Jurkat, Clone E6-1 (cell line): ENCODE data around the gene KCNH1.
"Not testable (repeated sequence)": the region's sequence is repeated elsewhere in the genome, so short reads cannot be mapped to it uniquely, and the experiment has no call there.

Source experiments
- DNase-seq: peaks from one replicate; pipeline ENCODE4 v3.0.0-alpha.2; 2011; ENCODE audit warnings: low read depth, low spot score
- H3K4me3 ChIP-seq: 2 replicates; pipeline ENCODE4 v1.5.1; 2011; ENCODE audit warnings: mild to moderate bottlenecking, low read length, control low read depth, moderate library complexity

Gene KCNH1

DNA sequence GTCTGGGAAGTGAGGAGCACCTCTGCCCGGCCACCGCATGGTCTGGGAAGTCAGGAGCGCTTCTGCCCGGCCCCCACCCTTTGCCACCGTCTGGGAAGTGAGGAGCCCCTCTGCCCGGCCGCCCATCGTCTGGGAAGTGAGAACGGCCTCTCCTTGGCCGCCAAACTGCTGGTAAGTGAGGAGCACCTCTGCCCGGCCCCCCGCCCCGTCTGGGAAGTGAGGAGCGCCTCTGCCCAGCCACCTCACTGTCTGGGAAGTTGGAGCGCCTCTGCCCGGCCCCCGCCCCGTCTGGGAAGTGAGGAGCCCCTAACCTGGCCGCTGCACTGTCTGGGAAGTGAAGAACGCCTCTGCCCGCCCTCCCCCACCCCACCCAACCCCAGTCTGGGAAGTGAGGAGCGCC is 22.6 kb downstream of the KCNH1 start:
- H3K4me3 ChIP-seq: no peak overlapping the region
- no peak for DNase-seq

DNA sequence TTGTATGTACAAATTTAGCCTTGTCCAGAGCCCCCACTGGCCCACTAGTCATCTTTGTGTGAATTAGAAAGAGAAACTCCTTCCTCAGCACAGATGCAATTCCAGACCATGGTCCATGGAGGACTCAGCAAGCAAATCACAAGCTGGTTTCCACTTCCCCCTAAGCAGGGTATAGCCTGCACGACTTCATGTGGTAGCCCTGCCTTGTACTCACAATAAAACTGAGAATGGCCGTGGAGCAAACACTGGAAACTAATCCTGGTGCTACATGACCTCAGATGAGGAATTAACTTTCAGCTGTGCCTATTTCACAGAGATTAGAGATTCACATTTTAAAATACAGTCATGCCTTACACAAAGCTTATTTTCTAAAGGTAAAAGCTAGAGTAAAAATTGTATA is 32.5 kb downstream of the KCNH1 start:
- no peak overlapping the region for H3K4me3 ChIP-seq
- no peak for DNase-seq

DNA sequence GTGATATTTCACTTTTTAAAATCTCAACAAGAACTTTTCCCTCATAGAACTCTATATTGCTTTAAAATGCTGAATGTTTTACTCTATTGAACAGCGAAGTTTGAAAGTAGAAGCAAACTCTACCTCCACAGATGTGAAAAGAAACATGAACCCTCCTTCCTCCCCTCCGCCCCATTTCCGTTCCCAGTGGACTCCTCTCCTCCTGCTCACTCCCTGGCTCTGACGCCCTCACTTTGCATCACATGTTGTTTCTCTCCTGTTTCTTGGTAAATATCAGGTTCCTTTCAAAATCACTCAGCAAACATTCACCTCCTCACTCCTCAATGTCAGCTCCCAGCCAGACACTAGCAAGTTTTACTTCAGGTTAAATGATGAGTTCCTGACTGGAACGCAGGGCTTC is 34.6 kb downstream of the KCNH1 start:
- no peak overlapping the region for H3K4me3 ChIP-seq
- no peak for DNase-seq

DNA sequence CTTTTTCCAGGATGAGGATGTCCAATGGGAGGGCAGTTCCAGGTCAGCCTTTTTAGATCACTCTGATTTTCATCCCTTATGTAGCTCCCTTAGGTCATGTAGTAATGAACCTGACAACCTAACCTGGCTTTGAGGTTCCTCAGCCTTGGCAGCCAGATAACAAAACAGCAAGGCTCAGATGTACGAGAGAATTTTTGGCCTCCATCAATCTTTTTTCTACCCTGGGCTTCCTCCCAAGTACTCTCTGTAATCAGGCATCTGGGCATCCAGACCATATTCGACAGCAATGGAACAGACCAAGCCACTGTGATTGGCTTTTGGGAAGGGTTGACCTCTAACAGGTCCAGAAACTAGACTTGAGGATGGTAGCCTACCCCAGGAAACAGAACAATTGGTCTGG is 38.6 kb downstream of the KCNH1 start:
- no peak for DNase-seq
- no peak overlapping the region for H3K4me3 ChIP-seq

DNA sequence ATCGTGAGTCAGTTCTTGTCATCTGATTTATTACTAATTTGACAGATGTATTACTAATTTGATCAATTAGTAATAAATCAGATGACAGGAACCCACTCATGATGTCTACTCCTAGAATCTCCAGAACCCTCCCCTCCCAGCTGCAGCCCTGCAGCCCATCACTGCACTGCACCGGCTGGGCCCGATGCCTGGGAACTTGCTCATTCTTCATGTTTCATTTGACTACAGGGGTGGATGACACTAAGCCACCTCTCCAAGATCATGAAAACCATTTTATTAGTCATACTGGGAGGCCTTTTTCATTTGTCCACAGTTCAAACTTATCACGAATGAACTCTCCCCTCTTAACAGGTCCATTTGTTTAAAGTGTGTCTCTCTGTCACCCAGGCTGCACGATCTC is 41.0 kb downstream of the KCNH1 start:
- no peak overlapping the region for H3K4me3 ChIP-seq
- no peak for DNase-seq

DNA sequence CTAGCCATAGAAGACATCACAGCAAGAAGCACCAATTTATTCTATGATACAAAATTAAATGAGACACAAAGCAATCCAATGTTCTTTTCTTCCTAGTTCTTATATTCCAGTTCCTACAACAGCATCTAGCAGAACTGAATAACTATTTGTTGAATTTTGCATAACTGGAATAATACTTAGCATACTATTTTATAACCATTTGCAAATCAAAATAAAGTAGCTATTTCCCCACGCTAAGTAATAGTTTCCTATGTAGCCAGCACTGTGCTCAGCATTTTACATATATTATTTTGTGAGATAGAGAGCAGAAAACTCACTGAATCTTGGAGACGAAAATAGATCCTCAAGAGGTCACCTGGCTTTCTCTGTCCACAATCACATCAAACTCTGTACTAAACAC is 42.1 kb downstream of the KCNH1 start:
- DNase-seq: no peak

DNA sequence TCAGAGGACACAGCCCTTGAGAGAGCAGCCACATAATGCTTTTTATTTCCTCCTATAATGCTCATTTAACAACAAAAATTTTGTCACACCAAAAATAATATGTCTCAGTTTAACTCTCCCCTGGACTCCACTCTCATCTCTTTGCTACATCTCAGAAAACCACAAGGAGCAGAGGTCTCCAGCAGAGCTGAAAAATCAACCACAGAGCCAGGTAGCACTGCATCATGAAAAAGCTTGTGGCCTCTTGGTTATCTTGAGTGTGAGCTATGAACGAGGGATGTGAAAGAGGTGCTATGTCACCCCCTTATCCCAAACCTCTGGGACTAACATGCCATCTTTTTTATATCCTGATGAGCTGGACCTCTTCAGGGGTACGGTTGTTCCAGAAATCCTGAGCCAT is 44.4 kb downstream of the KCNH1 start:
- no peak overlapping the region for H3K4me3 ChIP-seq
- no peak for DNase-seq

More for the DNA sequence above, 42.1 kb downstream of the KCNH1 start:
- no peak overlapping the region for H3K4me3 ChIP-seq

DNA sequence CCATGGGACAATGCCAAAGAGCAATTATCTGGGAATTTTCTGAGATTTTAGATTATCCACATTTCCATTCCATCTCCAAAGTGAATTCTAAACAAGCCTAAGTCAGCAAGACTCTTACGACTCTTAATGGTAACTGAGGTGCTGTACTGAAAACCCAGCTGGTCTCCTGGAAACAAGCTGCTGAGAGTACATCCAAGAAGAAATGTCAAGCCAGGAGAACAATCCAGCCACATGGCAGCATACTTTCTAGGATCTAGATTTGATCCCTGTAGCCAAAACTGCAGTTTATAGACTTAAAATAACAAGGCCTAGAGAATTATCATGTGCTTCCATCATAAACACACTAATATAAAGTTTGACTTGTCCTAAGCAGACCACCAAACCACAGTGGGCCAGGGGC is 45.8 kb downstream of the KCNH1 start:
- no peak for DNase-seq
- H3K4me3 ChIP-seq: no peak overlapping the region

DNA sequence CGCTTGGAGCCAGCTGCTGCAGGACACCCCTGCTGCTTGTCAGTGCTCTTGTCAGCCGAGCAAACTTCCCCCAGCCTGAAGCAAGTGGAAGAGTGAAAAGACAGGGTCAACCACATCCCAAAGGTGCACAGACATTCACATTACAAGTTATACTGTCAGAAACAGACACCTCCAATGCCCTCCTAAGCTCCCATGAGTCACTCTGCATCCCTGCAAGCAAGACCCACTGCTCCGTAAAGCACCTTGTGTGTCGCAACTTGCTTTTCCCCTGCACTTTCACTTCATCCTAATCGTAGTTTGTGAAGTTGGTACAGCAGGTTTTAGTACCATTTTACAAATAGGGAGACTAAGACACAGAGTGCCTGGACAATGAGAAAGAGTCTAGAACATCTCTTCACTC is 51.1 kb downstream of the KCNH1 start:
- no peak for DNase-seq
- no peak overlapping the region for H3K4me3 ChIP-seq

DNA sequence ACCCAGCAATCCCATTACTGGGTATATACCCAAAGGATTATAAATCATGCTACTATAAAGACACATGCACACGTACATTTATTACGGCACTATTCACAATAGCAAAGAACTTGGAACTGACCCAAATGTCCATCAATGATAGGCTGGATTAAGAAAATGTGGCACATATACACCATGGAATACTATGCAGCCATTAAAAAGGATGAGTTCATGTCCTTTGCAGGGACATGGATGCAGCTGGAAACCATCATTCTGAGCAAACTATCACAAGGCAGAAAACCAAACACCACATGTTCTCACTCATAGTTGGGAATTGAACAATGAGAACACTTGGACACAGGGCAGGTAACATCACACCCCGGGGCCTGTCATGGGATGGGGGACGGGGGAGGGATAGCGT is 52.5 kb downstream of the KCNH1 start:
- H3K4me3 ChIP-seq, DNase-seq: not testable (repeated sequence)

DNA sequence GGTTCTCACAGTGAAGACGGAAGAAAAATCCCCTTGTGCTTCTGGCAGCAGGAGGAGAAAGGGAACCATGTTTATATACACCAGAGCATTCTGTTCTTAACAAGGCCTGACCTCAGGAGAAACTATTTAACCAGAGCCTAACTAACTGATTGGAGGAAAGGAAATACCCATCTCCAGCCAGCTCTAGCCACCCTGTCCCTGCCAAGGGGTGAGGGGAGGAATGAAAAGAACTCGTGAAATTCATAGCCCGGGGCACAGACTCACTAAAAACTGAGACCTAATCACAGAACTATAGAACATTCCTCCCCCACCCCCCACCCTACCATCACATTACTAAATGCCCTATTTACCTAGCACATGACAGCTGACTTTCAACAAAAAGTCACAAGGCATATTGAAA is 65.0 kb downstream of the KCNH1 start:
- no peak for DNase-seq
- H3K4me3 ChIP-seq: no peak overlapping the region

DNA sequence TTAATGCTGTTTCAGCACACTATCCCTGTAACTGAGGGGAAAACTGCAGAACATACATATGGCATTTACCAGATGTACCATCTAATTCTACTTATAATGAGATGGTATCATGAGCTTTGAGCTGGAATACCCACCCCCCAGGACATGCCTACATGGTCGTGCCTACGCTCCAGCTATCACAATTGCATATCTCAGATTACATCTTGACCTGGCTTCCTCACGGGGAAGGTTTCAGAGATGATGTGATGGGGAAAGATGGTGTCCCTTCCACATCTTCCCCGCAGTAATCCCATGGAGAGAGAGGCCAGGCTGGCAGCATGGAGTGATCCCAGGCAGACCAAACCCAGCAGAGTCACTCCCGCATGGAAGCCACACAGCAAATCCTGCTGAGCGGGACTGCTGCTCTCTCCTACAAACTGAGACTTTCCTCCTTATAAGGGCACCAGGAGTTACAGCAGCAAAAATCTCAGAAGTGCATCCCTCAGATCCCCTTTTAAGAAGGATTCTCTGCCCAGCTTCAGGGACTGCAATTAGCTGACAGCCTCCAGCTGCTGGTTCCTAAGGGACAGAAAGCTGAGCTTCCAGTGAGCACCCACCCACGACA is 67.1 kb downstream of the KCNH1 start:
- no peak for DNase-seq
- H3K4me3 ChIP-seq: no peak overlapping the region

DNA sequence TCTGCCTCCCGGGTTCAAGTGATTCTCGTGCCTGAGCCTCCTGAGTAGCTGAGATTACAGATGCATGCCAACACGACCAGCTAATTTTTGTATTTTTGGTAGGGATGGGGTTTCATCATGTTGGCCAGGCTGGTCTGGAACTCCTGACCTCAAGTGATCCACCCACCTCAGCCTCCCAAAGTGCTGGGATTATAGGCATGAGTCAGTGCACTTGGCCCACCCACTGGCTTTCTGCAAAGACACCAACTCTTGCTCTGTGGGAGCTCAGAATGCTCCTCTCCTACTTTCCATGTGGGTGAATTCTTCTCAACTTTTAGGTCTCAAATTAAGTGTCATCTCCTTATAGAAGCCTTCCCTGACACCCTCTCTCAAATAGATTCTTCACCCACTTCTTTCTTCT is 92.1 kb downstream of the KCNH1 start:
- DNase-seq: not testable (repeated sequence)

DNA sequence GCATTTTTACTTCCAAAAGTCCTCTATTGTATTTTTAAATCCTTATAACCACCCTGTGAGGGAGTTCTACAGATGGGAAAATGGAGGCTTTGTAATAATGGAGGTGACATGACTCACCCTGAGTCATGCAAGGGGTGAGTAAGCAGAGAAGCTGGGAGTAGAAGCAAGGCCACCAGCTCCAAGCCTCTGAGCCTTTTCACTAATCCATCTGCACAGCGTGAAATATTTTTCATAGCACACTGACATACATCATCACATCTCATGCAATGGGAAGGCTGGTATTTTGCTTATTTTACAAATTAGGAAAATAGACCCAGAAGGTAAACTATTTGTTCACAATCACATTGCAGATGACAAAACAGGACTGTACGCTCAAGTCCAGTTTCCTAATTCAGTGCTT is 96.9 kb downstream of the KCNH1 start:
- no peak for DNase-seq
- no peak overlapping the region for H3K4me3 ChIP-seq

More for the DNA sequence above, 92.1 kb downstream of the KCNH1 start:
- not testable (repeated sequence) for H3K4me3 ChIP-seq

DNA sequence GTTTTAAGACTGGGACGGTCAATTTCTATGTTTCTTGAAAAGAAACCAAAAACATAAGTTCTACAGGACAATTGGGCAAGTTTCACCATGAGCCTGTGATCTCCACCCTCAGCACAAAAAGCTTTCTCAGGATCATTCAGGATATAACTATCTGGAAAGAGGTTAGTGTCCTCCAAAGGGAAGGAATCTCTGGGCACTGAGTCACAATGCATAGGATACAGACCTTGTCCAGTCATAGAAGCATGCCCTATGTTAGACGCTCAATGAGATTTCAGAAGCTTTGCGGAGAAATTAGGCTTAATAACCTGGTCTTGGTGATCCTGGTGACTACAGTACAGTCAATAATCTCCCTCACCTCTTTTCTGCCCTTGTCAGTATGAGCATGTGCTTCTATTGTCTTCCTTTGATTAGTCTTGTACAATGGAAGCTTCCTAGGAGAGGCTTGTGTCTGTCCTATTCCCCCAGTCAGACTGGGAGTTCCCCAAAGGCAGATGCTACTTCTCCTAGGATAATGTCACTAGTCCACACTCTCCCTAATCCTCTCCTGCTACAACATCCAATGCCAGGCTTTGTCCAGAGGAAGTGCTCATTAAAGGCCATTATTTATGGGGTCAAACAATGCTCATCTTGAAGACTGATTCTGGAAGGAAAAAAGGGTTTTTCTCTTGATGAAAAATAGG is 97.4 kb downstream of the KCNH1 start:
- DNase-seq: no peak
- H3K4me3 ChIP-seq: no peak overlapping the region

DNA sequence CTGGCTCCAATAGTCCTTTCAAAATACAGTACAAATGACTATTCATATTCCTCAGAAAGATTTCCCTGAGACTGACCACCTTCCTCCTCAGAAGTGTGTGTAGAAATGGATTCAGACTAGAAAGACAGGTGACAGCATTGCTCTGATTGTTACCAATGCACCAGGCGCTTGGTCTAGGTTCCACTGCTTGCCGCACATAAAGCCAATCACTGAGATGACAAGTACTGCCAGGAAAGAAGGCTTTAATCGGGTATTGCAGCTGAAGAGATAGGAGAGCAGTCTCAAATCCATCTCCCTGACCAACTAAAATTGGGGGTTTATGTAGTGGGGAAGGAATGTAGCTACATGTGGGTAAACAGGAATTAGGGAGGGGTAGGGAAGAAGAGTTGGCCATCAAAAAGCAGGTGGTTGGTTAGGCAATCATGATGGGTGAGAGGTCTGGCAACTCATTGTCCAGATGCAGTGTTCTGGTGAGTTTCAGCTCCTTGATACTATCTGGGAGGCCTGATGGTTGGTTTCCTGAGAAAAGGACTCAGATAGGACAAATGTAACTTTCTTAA is 98.0 kb downstream of the KCNH1 start:
- DNase-seq: no peak
- H3K4me3 ChIP-seq: no peak overlapping the region

DNA sequence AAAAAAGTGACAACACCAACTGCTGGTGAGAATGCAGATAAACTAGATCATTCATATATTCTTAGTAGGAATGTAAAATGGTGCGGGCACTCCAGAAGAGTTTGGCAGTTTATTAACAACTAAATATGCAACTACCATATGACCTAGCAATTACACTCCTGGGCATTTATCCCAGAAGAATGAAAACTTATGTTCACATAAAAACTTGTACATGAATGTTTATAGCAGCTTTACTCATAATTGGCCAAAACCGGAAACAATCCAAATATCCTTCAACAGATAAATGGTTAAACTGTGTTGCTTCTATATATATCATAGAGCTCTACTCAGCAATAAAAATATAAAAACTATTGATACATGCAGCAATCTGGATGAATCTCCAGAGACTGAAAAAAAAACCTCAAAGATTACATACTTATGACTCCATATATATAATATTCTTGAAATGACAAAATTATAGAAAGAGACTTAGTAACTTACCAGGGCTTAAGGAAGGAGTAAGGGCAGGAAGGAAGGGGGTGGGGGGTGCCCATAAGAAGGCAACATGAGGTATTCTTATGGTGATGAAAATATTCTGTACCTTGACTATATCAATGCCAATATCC is 99.9 kb downstream of the KCNH1 start:
- no peak overlapping the region for H3K4me3 ChIP-seq
- DNase-seq: no peak

DNA sequence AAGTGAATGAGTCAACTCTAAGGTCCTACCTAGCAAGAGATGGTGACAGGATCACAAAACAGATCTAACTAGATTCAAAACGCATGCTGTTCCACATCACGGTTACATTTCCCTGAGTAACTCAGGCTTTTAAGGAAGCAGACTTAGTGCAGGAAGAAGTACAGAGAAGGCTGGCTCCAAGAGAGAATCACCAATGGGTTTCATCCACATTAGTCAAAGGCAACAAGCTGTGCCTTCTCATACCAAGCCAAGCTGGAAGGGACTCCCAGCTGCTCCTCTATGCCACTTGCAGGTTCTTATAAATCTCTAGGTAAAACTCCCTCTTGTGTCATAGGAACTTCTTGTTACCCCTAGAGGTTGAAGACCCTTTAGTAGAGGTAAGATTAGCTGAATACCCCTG is 109.0 kb downstream of the KCNH1 start:
- no peak for DNase-seq
- no peak overlapping the region for H3K4me3 ChIP-seq

DNA sequence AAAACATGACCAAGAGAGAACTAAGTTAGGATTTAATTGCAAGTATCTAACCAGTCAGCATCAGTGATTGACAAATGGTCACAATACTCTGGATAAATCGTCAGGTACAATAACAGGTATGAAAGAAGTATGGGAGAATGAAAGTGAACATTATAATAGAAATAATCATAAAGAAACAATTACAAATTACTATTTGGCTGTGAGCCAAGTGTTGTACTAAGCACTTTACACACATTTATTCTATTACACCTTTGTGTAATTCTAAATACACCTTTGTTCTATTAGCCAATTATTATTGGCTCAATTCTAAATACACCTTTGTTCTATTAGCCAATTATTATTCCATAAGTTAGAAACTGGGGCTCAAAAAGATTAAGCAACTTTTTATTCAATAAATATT is 114.7 kb downstream of the KCNH1 start:
- no peak overlapping the region for H3K4me3 ChIP-seq
- no peak for DNase-seq

DNA sequence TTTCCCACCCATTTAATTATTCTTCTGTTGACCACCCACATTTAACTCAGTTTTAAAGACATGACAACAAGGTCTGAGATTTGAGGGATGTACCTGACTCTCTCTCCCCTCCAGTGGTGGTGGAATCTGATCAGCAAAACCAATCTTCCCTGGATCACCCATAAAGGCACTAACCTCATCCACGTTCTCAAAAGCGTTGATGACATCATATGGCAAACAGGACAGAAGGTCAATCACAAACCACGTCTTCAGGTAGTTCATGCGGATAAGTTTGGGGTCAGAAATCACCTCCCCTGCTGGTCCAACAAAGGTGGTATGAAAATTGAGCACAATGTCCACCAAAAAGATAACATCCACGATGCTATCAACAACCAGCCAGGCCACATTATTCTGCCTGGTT is 115.3 kb downstream of the KCNH1 start:
- no peak overlapping the region for H3K4me3 ChIP-seq
- DNase-seq: no peak
